NCI-H2171 treated with DMSO at 0.1 percent for 48 hours (cell line): ENCODE results near the gene TRABD2B.

Source experiments
- DNase-seq: peaks from one replicate; lab custom pipeline; 2025; lab: John Stamatoyannopoulos, UW

Gene TRABD2B

DNA sequence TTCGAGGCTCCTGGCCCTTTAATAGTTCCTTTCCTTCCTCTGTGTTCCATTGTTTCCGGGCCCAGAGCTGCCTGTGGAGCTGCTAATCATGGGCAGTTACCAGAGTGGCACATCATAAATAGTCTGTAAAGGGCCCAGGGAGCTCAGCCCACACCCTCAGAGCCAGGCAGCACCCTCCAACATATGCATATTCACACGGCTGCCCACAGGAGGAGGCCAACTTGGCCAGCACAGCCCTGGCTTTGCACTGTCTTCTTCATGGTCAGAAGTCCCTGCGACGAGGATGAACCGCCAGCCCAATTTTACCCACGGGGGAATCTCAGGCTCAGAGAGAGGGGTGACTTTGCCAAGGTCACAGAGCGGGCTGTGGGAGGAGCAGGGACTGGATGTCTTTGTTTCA lies 172.5 kb downstream of the TRABD2B start:
- DNase-seq, result no peak

DNA sequence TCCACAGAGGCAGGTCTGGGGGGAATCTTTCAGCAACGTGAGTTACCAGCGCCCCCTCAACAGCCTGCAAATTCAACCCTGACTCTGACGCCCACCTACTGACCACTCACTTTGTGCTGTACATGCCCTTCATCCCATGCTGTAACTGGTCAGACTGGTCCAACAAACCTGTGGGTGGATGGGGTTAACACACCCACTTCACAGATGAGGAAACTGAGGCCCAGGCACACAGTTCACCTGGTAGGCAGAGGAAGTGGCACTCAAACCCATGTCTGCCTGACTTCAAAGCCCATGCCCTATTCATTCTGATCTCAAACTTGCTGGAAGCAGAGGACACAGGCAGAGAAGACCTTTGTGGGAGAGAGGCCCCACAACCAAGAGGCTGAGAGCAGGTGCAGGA lies 172.9 kb downstream of the TRABD2B start:
- no peak for DNase-seq

DNA sequence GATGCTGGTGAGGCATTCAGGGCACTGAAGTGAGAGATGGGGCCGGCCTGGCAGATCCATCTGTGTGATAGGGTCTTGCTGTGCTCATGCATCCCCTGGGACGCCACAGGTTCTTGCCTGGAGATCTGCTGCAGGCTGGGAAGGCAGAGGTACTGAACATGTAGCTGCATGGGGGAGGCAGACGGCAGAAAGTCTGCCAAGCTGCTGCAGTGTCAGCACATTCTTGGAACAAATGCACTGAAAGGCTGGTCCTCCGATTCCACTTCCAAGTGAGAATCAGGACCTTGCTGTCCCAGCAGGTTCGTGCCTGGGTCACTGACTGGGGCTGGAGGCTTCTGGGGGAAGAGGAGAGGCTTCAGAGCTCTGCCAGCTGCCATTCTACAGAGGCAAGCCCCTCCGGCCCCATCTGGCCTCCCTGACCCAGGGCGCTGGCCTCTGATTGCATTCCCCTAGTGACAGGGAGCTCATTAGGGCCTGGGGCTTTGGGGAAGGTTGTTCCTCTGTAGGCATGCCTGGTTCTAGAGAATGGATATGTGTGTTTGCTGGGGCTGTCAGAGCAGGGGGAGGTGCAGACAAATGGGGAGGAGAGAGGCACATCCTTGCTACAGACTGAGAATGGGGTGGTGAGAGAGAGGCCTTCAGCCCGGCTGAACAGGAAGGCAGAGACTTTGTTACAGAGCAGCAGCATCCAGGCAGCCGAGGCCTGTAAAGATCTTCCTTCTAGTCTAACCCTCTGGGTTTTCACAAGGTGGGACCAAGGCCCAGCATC lies 174.0 kb downstream of the TRABD2B start:
- peak; percentile 78 for DNase-seq

GRCh38 chr1:47821760-47822159 lies 175.4 kb downstream of the TRABD2B start:
- DNase-seq, result peak; percentile 21

DNA sequence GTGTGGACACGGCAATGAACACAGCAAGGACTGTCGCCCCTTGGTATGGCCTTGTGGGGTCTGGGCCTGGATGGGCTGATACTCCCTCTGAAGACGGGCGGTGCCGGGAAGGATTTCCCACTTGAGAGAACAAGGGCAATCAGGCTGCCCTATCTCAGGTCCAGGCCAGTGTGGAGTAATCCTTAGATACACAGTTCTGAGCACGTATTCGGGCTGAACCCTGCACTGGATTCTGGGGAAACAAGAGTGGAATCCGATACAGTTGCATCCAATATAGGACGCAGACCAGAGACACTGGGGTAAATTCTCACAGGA lies 177.7 kb downstream of the TRABD2B start:
- no peak for DNase-seq

DNA sequence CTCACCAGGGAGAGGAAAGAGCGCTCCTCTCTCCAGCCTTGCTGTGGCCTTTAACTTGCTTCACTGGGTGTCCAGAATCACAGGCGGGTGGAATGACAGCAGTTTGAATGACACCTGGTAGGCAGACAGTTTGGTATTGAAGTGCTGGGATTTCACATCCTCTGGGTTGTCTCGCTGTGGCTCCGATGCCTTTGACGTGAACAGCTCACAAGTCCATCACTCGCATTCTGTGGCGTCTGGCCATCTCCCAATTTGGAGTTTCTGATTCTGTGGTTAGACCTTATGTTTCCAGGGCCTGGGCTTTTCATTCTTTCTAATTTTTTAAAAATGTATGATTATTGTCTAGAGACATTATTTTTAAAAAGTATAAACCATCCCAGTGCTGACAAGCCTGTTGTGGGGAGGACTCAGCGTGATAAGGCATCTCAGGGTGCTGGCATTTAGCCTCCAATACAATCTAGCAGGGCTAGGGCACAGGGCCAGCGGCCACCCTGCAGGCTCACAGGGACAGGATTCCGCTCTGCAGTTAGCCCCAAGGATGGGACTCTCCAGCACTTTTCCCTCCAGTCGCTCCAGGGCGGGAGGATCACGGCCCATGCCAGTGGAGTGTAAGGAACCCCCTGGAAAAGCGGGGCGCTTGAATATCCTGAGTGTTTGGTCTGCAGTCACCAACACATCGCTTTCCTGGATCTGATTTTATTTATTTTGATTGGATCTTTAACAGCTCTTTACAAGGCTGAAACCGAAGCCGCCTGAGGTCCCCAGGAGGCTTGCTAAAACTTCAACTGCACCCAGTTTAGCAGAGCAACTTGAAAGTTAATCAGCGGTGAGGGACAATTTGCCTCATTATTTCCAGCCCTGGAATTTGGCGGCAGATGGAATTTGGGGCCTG lies 178.3 kb downstream of the TRABD2B start:
- no peak for DNase-seq

- no peak for DNase-seq
These were observed 179.3 kb downstream of the TRABD2B start for GRCh38 chr1:47817861-47818260.

DNA sequence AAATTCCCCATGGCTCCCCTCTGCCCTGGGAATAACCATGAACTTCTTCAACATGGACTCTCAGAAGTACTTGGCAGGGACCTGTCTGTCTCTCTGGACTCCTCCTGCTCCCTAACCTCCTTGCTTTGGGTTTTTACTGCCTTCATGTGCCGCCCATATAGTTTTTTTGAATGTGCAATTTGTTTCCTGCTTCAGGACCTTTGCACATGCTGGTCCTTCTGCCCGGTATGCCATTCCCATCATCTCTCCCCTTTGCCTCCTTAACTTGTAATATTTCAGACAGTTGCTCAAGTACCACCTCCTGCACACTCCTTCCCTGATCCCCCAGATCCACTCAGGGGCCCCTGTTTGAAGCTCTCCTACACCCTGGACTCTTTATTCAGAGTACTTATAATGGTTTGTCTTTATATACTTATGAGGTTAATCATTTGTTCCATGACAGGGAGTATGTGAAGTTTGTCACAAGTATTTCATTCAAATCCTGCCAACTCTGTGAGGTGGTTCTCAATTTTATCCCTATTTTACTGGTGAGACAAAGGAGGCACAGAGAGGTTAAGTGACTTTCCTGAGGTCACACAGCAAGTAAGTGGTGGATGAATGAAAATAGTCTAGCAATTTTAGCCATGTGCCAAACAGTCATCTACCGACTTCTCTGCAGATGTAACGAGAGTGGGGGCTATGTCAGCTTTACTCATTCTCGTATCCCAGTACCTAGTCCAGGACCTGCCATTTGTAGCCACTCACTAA lies 180.7 kb downstream of the TRABD2B start:
- DNase-seq, result no peak

- no peak for DNase-seq
These were observed 182.4 kb downstream of the TRABD2B start for GRCh38 chr1:47814612-47815395.

GRCh38 chr1:47813970-47814369 lies 183.2 kb downstream of the TRABD2B start:
- no peak for DNase-seq

DNA sequence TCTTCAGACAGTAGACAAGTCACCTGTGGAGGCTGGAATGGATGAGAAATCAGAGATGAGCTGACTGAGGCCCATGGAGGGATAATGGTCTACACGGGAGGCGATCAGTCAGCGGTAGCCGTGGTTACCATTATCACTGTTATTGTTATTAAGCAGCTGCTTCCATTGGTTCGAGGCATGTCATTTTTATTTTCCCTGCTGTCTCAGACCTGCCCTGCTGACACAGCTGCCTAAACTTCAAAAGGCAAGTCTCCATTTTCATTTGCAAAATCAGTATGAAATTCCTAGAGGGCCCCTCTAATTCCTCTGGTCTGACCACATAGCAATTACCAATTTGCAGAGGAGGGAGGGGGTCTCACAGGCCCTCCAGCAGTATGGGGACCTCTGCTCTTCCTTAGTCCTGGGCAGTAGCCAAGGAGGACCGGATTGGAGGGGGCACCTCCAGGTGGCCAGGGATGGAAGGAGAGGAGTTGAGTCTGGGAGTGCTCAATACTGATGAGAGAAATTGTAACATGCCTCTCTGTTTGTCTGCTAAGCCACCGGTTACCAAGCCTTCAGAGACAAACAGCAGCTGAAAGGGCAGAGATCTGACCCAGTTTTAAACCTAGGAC lies 184.2 kb downstream of the TRABD2B start:
- DNase-seq, result no peak

GRCh38 chr1:47810964-47811682 lies 186.1 kb downstream of the TRABD2B start:
- DNase-seq, result no peak

GRCh38 chr1:47809301-47810084 lies 187.7 kb downstream of the TRABD2B start:
- DNase-seq, result no peak

- DNase-seq, result no peak
These were observed 188.6 kb downstream of the TRABD2B start for GRCh38 chr1:47808612-47809011.

- DNase-seq, result peak; percentile 87
These were observed 191.2 kb downstream of the TRABD2B start for GRCh38 chr1:47805921-47806361.

- peak; percentile 4 for DNase-seq
These were observed 192.2 kb downstream of the TRABD2B start for GRCh38 chr1:47805018-47805417.

GRCh38 chr1:47803815-47804501 lies 193.2 kb downstream of the TRABD2B start:
- DNase-seq, result peak; percentile 81

DNA sequence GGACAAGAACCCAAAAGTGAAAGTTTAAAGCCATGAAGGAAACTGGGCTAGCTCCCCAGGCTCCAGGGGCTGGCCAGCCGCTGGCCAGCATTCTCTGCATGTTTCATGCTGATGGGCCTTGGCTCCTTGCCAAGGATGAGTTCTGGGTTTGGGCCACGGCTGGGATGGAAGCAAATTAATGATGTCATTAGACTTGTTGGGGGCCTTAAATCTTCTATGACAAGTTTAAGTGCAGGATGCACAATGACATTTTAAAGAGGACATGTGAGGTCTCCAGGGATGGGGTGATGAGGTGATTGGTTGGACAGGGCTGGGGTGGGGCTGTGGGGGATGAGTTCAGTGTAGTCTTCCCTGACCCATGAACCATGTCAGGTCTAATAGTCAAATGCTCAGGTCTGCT lies 199.6 kb downstream of the TRABD2B start:
- DNase-seq, result no peak

GRCh38 chr1:47796626-47797025 lies 200.6 kb downstream of the TRABD2B start:
- DNase-seq, result no peak
